GM04504 (cell line): ENCODE results near the gene RNF144B.

Experiments used
- DNase-seq: peaks from one replicate; pipeline ENCODE4 v3.0.0-alpha.2; 2012; ENCODE audit warnings: low read depth

The RNF144B gene

GRCh38 chr6:18513253-18513798, 126.2 kb downstream of the RNF144B start:
- no peak for DNase-seq

GRCh38 chr6:18514180-18514579, 127.0 kb downstream of the RNF144B start:
- DNase-seq, result no peak

GRCh38 chr6:18515767-18516166, 128.6 kb downstream of the RNF144B start:
- no peak for DNase-seq
